DMS153 treated with DMSO at 0.1 percent for 48 hours (cell line): ENCODE data around the gene TPSAB1.
"Not testable (repeated sequence)": the region's sequence is repeated elsewhere in the genome, so short reads cannot be mapped to it uniquely, and the experiment has no call there.

ENCODE experiments used
- DNase-seq: peaks from one replicate; lab custom pipeline; 2025; ENCODE audit not compliant: unreplicated experiment; lab: John Stamatoyannopoulos, UW

TPSAB1 gene

GRCh38 chr16:1264345-1265089 is 24.0 kb downstream of the TPSAB1 start:
- DNase-seq: no peak

- no peak for DNase-seq
Measured at GRCh38 chr16:1265090-1265630, 24.7 kb downstream of the TPSAB1 start.

- DNase-seq: no peak
Measured at GRCh38 chr16:1265826-1266225, 25.3 kb downstream of the TPSAB1 start.

GRCh38 chr16:1269418-1269817 is 28.9 kb downstream of the TPSAB1 start:
- not testable (repeated sequence) for DNase-seq

GRCh38 chr16:1271380-1271723 is 30.8 kb downstream of the TPSAB1 start:
- no peak for DNase-seq

GRCh38 chr16:1271724-1272413 is 31.4 kb downstream of the TPSAB1 start:
- DNase-seq: peak; percentile 87

GRCh38 chr16:1272453-1273198 is 32.1 kb downstream of the TPSAB1 start:
- DNase-seq: no peak

- no peak for DNase-seq
Measured at GRCh38 chr16:1273816-1274215, 33.3 kb downstream of the TPSAB1 start.

GRCh38 chr16:1274767-1275166 is 34.3 kb downstream of the TPSAB1 start:
- no peak for DNase-seq

GRCh38 chr16:1275791-1276579 is 35.5 kb downstream of the TPSAB1 start:
- DNase-seq: no peak

GRCh38 chr16:1276580-1276878 is 36.0 kb downstream of the TPSAB1 start:
- no peak for DNase-seq

- DNase-seq: no peak
Measured at GRCh38 chr16:1277151-1277598, 36.7 kb downstream of the TPSAB1 start.

- no peak for DNase-seq
Measured at GRCh38 chr16:1277617-1278282, 37.2 kb downstream of the TPSAB1 start.

GRCh38 chr16:1278477-1278876 is 38.0 kb downstream of the TPSAB1 start:
- DNase-seq: no peak

GRCh38 chr16:1279081-1279944 is 38.8 kb downstream of the TPSAB1 start:
- no peak for DNase-seq

GRCh38 chr16:1279945-1280589 is 39.6 kb downstream of the TPSAB1 start:
- DNase-seq: no peak

GRCh38 chr16:1280783-1281182 is 40.3 kb downstream of the TPSAB1 start:
- DNase-seq: no peak

GRCh38 chr16:1281517-1281916 is 41.0 kb downstream of the TPSAB1 start:
- no peak for DNase-seq

GRCh38 chr16:1282324-1282973 is 41.9 kb downstream of the TPSAB1 start:
- no peak for DNase-seq
